OCI-M2 (cell line): ENCODE results near the gene DDX1.

Experiments
- DNase-seq: peaks from one replicate; lab custom pipeline; 2025; ENCODE audit not compliant: unreplicated experiment; lab: John Stamatoyannopoulos, UW

Gene DDX1

DNA sequence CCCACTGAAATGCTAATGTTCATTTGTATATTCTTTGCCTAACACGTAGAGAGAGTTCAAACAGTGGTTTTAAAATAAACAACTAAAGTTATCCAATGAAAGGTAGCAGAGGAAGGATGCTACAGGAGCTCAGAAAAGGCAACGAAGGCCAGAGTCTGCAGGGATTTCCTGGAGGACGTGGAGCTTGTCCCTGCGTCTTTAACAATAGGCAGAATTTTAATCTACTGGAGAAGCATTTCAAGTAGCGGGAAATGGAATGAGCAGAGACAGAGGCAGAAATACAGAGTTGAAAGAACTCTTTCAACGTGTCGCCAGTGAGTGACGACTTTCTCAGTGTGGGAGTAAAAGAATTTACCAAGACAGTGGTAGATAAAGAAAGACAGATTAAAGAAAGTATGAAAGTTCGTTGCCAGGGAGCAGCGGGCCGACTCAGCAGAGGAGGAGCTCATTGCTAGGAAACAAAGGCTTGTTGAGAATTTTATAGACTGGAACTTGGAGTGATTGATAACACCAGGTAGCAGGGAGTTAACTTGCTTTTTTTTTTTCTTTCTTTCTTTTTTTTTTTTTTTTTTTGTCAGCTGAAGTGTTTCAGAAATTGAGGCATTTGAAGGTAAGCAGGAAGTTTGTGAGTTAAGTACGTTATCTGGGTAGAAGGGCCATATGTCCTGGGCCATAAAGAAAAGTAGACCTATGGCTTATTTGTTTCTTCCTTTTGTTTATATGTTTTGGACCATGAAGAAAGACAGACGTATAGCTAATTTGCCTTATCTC is 29.9 kb upstream of the DDX1 start:
- DNase-seq = no peak

DNA sequence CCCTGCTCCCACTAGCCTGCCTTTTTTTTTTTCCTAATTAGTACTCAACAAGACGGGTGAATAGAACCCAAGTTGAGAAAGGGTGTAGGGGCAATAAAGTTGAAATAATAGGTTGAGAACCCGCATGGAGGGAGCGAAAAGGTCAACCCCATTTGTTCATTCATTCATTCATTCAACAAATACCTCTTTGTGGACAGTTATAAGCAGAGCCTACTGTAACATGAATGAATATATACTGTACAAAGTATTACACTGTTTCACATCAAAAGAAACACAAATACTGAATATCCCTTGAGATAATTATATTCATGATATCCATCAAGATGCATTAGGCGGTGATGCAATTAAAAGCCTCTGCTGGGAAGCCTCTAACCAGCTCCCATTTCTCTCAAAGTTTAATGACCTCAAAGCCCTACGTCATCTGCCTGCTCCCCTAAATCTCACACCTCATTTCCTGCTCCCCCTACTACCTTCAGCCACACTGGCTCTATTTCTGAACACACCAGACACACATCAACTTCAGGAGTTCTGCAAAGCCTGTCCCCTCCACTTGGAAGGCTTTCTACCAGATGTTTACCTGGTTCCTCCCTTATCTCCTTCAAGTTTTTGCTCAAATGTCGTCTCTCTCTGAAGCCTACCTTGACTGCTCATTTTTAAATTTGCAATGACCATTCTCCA is 29.2 kb upstream of the DDX1 start:
- DNase-seq = no peak

DNA sequence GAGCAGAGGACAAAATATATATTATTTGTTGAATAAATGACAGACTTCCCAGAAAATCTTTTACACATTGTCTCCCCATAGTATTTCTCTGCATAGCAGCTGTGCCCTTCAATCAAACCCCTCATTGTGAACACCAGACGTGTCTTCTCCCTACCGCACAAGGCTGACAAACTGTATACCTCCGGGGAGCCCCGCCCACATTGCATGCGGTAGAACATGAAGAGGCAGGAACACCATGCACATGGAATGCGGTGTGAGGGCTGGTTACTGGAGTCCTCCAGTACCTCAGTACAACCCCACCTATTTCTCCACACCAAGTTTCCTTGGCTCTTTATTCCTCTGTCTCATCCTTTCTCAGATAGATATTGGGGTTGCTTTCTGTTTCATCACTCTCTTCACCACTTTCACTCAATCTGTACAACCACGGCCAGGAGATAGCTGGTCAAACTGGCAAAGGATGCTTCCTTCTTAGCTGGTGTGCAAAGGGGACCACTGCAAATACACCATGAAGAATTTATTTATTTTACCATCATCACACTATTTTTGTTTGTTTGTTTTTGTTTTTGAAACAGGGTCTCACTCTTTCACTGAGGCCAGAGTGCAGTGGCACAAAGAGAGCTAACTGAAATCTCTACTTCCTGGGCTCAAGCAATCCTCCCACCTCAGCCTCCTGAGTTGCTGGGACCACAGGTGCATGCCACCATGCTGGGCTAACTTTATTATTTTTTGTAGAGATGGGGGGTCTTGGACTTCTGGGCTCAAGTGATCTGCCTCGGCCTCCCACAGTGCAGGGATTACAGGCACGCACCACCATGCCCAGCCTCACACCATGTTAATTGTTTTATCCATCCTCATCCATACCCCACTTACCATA is 28.2 kb upstream of the DDX1 start:
- DNase-seq = no peak

DNA sequence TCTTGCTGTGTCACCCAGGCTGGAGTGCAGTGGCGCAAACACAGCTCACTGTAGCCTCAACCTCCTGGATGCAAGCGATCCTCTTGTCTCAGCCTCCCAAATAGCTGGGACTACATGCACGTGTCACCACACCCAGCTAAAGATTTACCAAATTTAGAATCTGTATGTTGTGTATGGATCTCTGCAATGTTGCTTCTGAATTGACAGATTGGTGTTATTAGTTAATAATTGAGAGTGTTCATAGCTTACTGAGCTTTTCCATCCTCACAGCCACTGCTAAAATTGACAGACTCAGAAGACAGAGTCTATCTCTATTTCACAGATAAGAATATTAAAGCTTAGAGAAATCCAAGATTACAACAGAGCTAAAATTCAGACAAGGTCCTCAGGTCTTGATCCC is 26.3 kb upstream of the DDX1 start:
- DNase-seq = no peak

DNA sequence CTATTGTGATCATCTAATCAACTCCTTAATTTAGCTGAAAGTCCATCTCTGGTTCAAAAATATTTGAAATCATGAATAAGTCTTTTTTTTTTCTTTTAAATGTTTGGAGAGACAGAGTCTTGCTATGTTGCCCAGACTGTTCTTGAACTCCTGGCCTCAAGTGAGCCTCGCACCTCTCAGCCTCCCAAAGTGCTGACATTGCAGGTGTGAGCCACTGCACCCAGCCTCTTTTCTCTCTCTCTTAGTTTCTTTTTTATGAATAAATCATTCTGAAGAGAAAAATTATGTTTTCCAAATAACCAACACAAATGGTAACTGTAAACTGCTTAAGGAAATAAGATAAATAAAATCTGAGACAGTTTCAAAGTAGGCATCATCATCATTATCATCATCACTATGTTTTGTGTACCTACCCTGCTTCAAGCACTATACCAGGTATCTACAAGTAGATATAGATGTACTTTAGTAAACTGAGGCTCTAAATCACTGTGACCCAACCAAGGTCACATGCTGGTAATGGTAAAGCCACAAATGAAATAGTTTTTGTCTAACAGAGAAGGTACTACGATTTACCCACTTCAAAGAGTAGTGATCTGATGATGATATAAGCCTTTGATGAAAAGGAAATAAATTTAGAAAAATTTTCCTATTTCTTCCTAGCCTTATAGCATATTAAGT is 25.5 kb upstream of the DDX1 start:
- no peak for DNase-seq

GRCh38 chr2:15566912-15567311 is 24.8 kb upstream of the DDX1 start:
- no peak for DNase-seq

GRCh38 chr2:15568874-15569273 is 22.8 kb upstream of the DDX1 start:
- DNase-seq = no peak

- no peak for DNase-seq
These were observed 21.6 kb upstream of the DDX1 start for GRCh38 chr2:15570104-15570503.

GRCh38 chr2:15571729-15572128 is 19.9 kb upstream of the DDX1 start:
- DNase-seq = no peak

- DNase-seq = no peak
These were observed 14.5 kb upstream of the DDX1 start for GRCh38 chr2:15577071-15577735.

GRCh38 chr2:15579641-15580040 is 12.0 kb upstream of the DDX1 start:
- DNase-seq = no peak

- no peak for DNase-seq
These were observed 11.2 kb upstream of the DDX1 start for GRCh38 chr2:15580451-15580850.

- DNase-seq = no peak
These were observed 8.8 kb upstream of the DDX1 start for GRCh38 chr2:15582710-15583357.

GRCh38 chr2:15583826-15584225 is 7.8 kb upstream of the DDX1 start:
- DNase-seq = no peak

DNA sequence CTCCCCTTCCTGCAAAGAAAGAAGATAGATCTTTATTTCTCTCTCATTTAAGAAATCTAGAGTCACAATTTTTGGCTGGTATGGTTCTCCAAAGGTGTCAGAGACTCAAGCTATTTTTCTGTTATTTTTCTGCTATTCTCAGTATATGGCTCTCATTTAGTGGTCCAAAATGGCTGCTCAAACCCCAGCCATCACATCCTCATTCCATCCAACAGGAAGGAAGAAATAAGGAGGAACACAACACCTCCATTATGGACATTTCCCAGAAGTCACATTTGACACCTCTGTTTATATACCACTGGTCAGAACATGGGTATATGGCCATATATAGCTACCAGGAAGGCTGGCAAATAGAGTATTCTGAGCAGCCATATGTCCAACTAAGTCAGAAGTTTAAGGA is 7.4 kb upstream of the DDX1 start:
- DNase-seq = no peak

GRCh38 chr2:15584767-15585469 is 6.8 kb upstream of the DDX1 start:
- no peak for DNase-seq

DNA sequence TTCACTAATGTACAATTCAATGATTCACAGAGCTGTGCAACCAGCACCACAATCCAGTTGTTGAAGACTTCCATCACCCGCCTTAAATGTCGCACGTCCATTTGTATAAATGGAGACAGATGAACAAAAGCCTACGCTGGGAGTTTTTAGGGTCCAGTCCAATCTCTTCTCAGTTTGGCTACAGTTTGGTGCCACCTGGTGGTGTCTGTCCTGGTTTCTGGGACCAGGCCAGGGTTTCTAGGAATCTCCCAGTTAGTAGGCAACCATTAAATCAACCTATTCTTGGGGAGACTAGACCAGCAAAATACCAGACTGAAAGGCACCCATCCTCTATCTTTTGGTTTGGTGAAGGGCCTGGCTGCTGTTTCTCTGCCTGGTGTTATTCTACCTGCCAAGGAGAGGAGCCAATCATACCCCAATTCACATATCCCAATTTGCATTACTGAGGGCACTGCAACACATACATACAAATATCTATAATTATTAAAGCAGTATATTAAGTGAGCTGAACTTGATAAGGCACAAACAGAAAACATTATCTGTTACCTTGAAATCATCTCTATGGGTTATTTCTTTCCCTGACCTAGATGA is 3.2 kb upstream of the DDX1 start:
- no peak for DNase-seq

- no peak for DNase-seq
These were observed 336 bp upstream of the DDX1 start for GRCh38 chr2:15591373-15591691.

- no peak for DNase-seq
These were observed 1.6 kb downstream of the DDX1 start for GRCh38 chr2:15593327-15593705.
